K562 (cell line): ENCODE results near the gene BIRC5. TPM values are rescaled to one million over a fixed set of nuclear protein-coding genes. Genes with fewer than 3 reads are reported as not detected.
A peak's percentile ranks its signal among the peaks of the same experiment; 100 is the strongest.

Source experiments
- ATAC-seq: fragments of 200-7000 bp; cut with Tn5 transposase; 3 replicates; pipeline ENCODE4 v1.9.1; 2020; ENCODE audit warnings: moderate library complexity
- BruUV-seq: library from RNA; stranded (reverse); fragments of 400-500 nt; replicated peaks from 2 replicates; lab custom pipeline; 2021; lab: Mats Ljungman, UMichigan
- CTCF ChIA-PET: fragments of 300-600 bp; formaldehyde crosslinking; extraction: SDS; loops from one replicate; lab custom pipeline; 2021; ENCODE audit warnings: low intra/inter-chr PET ratio; lab: Yijun Ruan, JAX
- POLR2A ChIA-PET: fragments of 300-600, 350-650 bp; sonication (Branson Sonifier 250); formaldehyde crosslinking; extraction: SDS; loops from one replicate; lab custom pipeline; 2021; ENCODE audit warnings: antibody characterized with exemption, inconsistent platforms; lab: Yijun Ruan, JAX
- DNase-seq, 4 experiments: peaks; one replicate each; pipeline versions ENCODE4 v3.0.0 to v3.0.0-alpha.2; 2011 to 2018; ENCODE audit warnings: low spot score in 3 of 4, mixed read lengths in 3 of 4; ENCODE audit errors: extremely low read depth in 1 of 4
- FAIRE-seq: peaks from 2 replicates; lab custom pipeline; 2011; peaks lifted over from hg19 to GRCh38; lab: Jason Lieb, UNC
- H2AFZ ChIP-seq: 2 replicates; pipeline ENCODE4 v1.6.0; 2011; ENCODE audit warnings: low read depth, low read length, control low read depth, inconsistent platforms
- H3K27ac ChIP-seq: fragments of 200-600 bp; 3 replicates; pipeline ENCODE4 v1.8.0; 2011; ENCODE audit warnings: low read depth, mild to moderate bottlenecking, control low read depth, inconsistent platforms, low read length, moderate library complexity, mixed read lengths; ENCODE audit errors: extremely low read depth
- H3K27me3 ChIP-seq, 2 experiments: fragments of 300-600 bp in 1 of 2; 2 replicates in 1 of 2; 3 replicates in 1 of 2; pipeline versions ENCODE4 v1.6.0 to v1.8.0; 2011; ENCODE audit warnings: inconsistent platforms in 2 of 2, low read length in 2 of 2, mild to moderate bottlenecking in 1 of 2, mixed read lengths in 1 of 2, moderate library complexity in 1 of 2; ENCODE audit not compliant: control insufficient read depth in 2 of 2, insufficient read depth in 2 of 2
- H3K36me3 ChIP-seq: fragments of 300-600 bp; 3 replicates; pipeline ENCODE4 v1.8.0; 2011; ENCODE audit warnings: mild to moderate bottlenecking, low read length, inconsistent platforms; ENCODE audit not compliant: control insufficient read depth, insufficient read depth
- H3K4me1 ChIP-seq, 2 experiments: fragments of 200-600 bp in 1 of 2; replicated peaks in 1 of 2; 2 replicates in 1 of 2; 3 replicates in 1 of 2; pipeline versions ENCODE4 v1.5.1 to v1.8.0; 2011; ENCODE audit warnings: inconsistent platforms in 2 of 2, low read length in 2 of 2, mild to moderate bottlenecking in 1 of 2, mixed read lengths in 1 of 2, moderate library complexity in 1 of 2; ENCODE audit not compliant: control insufficient read depth in 2 of 2, insufficient read depth in 2 of 2
- H3K4me2 ChIP-seq: 2 replicates; pipeline ENCODE4 v1.6.1; 2011; ENCODE audit warnings: low read length, control low read depth, inconsistent platforms, mixed read lengths; ENCODE audit not compliant: insufficient read depth
- H3K4me3 ChIP-seq: fragments of 200-600 bp; sonication (generic), shearing (Covaris generic); 2 replicates; pipeline ENCODE4 v1.5.1; 2016; ENCODE audit warnings: control low read depth, inconsistent platforms
- H3K79me2 ChIP-seq: fragments of 200-600 bp; 3 replicates; pipeline ENCODE4 v1.8.0; 2011; ENCODE audit warnings: low read length, inconsistent platforms; ENCODE audit not compliant: control insufficient read depth, insufficient read depth
- H3K9ac ChIP-seq, 2 experiments: 2 replicates each; pipeline versions ENCODE4 v1.6.0 to v1.6.1; 2011; ENCODE audit warnings: low read depth in 2 of 2, low read length in 2 of 2, control low read depth in 1 of 2, inconsistent platforms in 1 of 2, mild to moderate bottlenecking in 1 of 2, mixed read lengths in 1 of 2; ENCODE audit not compliant: insufficient read depth in 1 of 2
- H3K9me1 ChIP-seq: one replicate; pipeline ENCODE4 v1.6.0; 2011; ENCODE audit warnings: inconsistent platforms, mild to moderate bottlenecking, low read length, moderate library complexity; ENCODE audit not compliant: control insufficient read depth, insufficient read depth
- H3K9me3 ChIP-seq: replicated peaks from 2 replicates; pipeline ENCODE4 v1.5.1; 2011; ENCODE audit warnings: low read depth, low read length, inconsistent platforms; ENCODE audit not compliant: control insufficient read depth, insufficient read depth
- H4K20me1 ChIP-seq: replicated peaks from 2 replicates; pipeline ENCODE4 v1.6.1; 2011; ENCODE audit warnings: low read length, inconsistent platforms, mixed read lengths; ENCODE audit not compliant: control insufficient read depth, insufficient read depth
- CTBP1 ChIP-seq: fragments of 450-650 bp; IDR thresholded peaks from 2 replicates; pipeline ENCODE4 v1.6.1; 2016; ENCODE audit warnings: borderline replicate concordance
- CXXC5 ChIP-seq: fragments of 250-450 bp; sonication (Bioruptor Pico); IDR thresholded peaks from 2 replicates; pipeline ENCODE4 v1.8.0; 2022; ENCODE audit warnings: inconsistent platforms, mild to moderate bottlenecking, moderate library complexity
- FUS ChIP-seq: fragments of 200-400 bp; formaldehyde crosslinking; optimal IDR thresholded peaks from 2 replicates; pipeline ENCODE3; 2017; ENCODE audit warnings: low read depth, low read length
- GATA2 ChIP-seq: sonication (generic); formaldehyde crosslinking; IDR thresholded peaks from 2 replicates; pipeline ENCODE4 v1.4.0; 2020; ENCODE audit warnings: mild to moderate bottlenecking, missing genetic modification reagents
- HNRNPH1 ChIP-seq: fragments of 200-400 bp; formaldehyde crosslinking; optimal IDR thresholded peaks from 2 replicates; pipeline ENCODE3; 2017; ENCODE audit warnings: low read depth, mild to moderate bottlenecking, low read length, moderate library complexity
- KHSRP ChIP-seq: fragments of 450-650 bp; IDR thresholded peaks from 2 replicates; pipeline ENCODE4 v1.6.1; 2017
- MTA3 ChIP-seq: fragments of 450-650 bp; formaldehyde crosslinking; IDR thresholded peaks from 2 replicates; pipeline ENCODE4 v1.6.1; 2017; ENCODE audit warnings: mild to moderate bottlenecking, borderline replicate concordance
- MYNN ChIP-seq, 2 experiments: sonication (generic); formaldehyde crosslinking in 1 of 2; IDR thresholded peaks; 2 replicates each; pipeline versions ENCODE4 v1.5.0 to v1.6.1; 2016 to 2020; ENCODE audit warnings: antibody characterized with exemption in 1 of 2, missing genetic modification reagents in 1 of 2
- NBN ChIP-seq: fragments of 450-650 bp; IDR thresholded peaks from 2 replicates; pipeline ENCODE4 v1.6.1; 2016; ENCODE audit warnings: low read depth, mild to moderate bottlenecking
- OTX1 ChIP-seq: fragments of 450-650 bp; formaldehyde crosslinking; IDR thresholded peaks from 2 replicates; pipeline ENCODE4 v1.4.0; 2022; ENCODE audit warnings: mild to moderate bottlenecking
- POLR2A ChIP-seq: fragments of 450-650 bp; conservative IDR thresholded peaks from 2 replicates; pipeline ENCODE4 v1.6.1; 2016
- POLR2B ChIP-seq: fragments of 450-650 bp; IDR thresholded peaks from 2 replicates; pipeline ENCODE4 v1.6.1; 2018; ENCODE audit warnings: low read depth; ENCODE audit not compliant: partially characterized antibody
- POLR2G ChIP-seq: fragments of 200-400 bp; formaldehyde crosslinking; IDR thresholded peaks from 2 replicates; pipeline ENCODE4 v1.6.1; 2017; ENCODE audit warnings: low read depth, mild to moderate bottlenecking, antibody characterized with exemption, low read length, moderate library complexity
- SAP30 ChIP-seq: fragments of 200-600 bp; sonication (generic); IDR thresholded peaks from 2 replicates; pipeline ENCODE4 v1.6.1; 2012; ENCODE audit warnings: borderline replicate concordance, low read depth, mild to moderate bottlenecking, moderate library complexity, low read length, control low read depth, inconsistent platforms; ENCODE audit not compliant: insufficient read depth, poor library complexity, severe bottlenecking
- TAL1 ChIP-seq: fragments of 450-650 bp; IDR thresholded peaks from 2 replicates; pipeline ENCODE4 v1.6.1; 2016; ENCODE audit warnings: mild to moderate bottlenecking
- WGBS: fragments of 100-300 bp; shearing (Covaris generic); methylation state at CpG from one replicate; pipeline ENCODE4 v1.1.6; 2016; ENCODE audit warnings: low coverage, mixed read lengths; ENCODE audit not compliant: insufficient coverage; ENCODE audit errors: missing lambda C conversion rate; 5-methylcytosine and 5-hydroxymethylcytosine counted together
- in situ Hi-C: fragments of 300-500 bp; cut with MboI; formaldehyde crosslinking; loops from 4 replicates; pipeline ENCODE4 v1.15.0; 2018; ENCODE audit warnings: inconsistent platforms, mixed read lengths
- intact Hi-C: fragments of 100-400 bp; cut with micrococcal nuclease; formaldehyde crosslinking; loops from 2 replicates; pipeline ENCODE4 v1.14.2; 2022
- polyA plus RNA-seq, 8 experiments: library from polyadenylated mRNA; depleted of rRNA in 4 of 8; stranded (reverse) in 5 of 8; unstranded in 3 of 8; fragments of >200 nt; fragmentation: Nextera tagmentation in 2 of 8; fragmentation: Illumina TruSeq in 1 of 8; extraction: Ambion mirVana in 2 of 8; extraction: Trizol in 1 of 8; gene quantifications; 2 replicates each; pipeline versions ENCODE4 v1.2.1 to v1.2.3, GENCODE V29; 2011 to 2014; ENCODE audit warnings: inconsistent platforms in 1 of 8, missing spikeins in 1 of 8
- total RNA-seq, 7 experiments: library from RNA; depleted of rRNA in 6 of 7; stranded (reverse); fragments of >200 nt in 6 of 7; fragmentation: Illumina TruSeq in 2 of 7; extraction: Trizol in 2 of 7; gene quantifications; 2 replicates each; pipeline versions ENCODE4 v1.2.1 to v1.2.3, GENCODE V29; 2011 to 2021; ENCODE audit warnings: low replicate concordance in 1 of 7
- TF ChIP-seq, protein P1 (sequence below): fragments of 450-650 bp; IDR thresholded peaks from 2 replicates; pipeline ENCODE4 v1.6.1; 2017; ENCODE audit warnings: antibody characterized with exemption
- TF ChIP-seq, protein P2 (sequence below): sonication (generic); IDR thresholded peaks from 2 replicates; pipeline ENCODE4 v1.6.1; 2016
- TF ChIP-seq, protein P3 (sequence below): fragments of 250-450 bp; sonication (Bioruptor Pico); IDR thresholded peaks from 2 replicates; pipeline ENCODE4 v1.5.0; 2020; ENCODE audit warnings: mild to moderate bottlenecking, borderline replicate concordance

The BIRC5 gene
- total and polyA plus RNA-seq, 9 of the 15 experiments (the other 6 are each of a cell fraction or from before 2014, with no cell fraction given), result 64.4 to 140 (median 101) TPM

DNA sequence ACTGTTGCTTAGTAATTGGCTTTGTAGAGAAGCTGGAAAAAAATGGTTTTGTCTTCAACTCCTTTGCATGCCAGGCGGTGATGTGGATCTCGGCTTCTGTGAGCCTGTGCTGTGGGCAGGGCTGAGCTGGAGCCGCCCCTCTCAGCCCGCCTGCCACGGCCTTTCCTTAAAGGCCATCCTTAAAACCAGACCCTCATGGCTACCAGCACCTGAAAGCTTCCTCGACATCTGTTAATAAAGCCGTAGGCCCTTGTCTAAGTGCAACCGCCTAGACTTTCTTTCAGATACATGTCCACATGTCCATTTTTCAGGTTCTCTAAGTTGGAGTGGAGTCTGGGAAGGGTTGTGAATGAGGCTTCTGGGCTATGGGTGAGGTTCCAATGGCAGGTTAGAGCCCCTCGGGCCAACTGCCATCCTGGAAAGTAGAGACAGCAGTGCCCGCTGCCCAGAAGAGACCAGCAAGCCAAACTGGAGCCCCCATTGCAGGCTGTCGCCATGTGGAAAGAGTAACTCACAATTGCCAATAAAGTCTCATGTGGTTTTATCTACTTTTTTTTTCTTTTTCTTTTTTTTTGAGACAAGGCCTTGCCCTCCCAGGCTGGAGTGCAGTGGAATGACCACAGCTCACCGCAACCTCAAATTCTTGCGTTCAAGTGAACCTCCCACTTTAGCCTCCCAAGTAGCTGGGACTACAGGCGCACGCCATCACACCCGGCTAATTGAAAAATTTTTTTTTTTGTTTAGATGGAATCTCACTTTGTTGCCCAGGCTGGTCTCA is 11.2 kb downstream of the BIRC5 start:
- ATAC-seq, result peak; percentile 16; the same call in 2 of the 3 replicates
- Histone ChIP-seq H3K9ac (no peak overlapping the region), H3K79me2 (no peaks in the 10 kb centered on the region), H3K27me3 (no peaks in the 10 kb centered on the region), H3K4me3 (no peak overlapping the region), H3K36me3 (peaks cover 50% of the 10 kb centered on the region; the same call in 2 of the 3 replicates), H3K27ac (no peak overlapping the region), H4K20me1 (0 out of 2 replicates have a peak, but pooled peaks cover 2% of the 10 kb centered on the region), H3K9me3 (no peaks in the 10 kb centered on the region), H2AFZ (no peak overlapping the region), H3K9me1 (no peaks in the 10 kb centered on the region), H3K4me2 (no peak overlapping the region), H3K4me1 (peaks cover 0 to 12% of the 10 kb centered on the region in 2 experiments; a peak in 3 of 5 replicates)
- no TSS peak for BruUV-seq
- no peak for FAIRE-seq
- no peak for DNase-seq
- 88% methylated on average over 14 of the region's 16 CpGs for WGBS
- ChIA-PET CTCF (no interaction called here), POLR2A (interaction anchor here (0.6 to 4.3 kb wide), 11 partner anchors 11 to 808 kb away, joined by 3 to 30 read pairs (median 3); partner anchors contain the start of gene BIRC5)
- in situ Hi-C loops, result no loop called here
- intact Hi-C loops, result no loop called here
- no peak for TF ChIP-seq TAL1
- no peak for TF ChIP-seq OTX1 (CRISPR knock-in tag)
- peak; percentile 48 for TF ChIP-seq POLR2G
- peak; percentile 57 for TF ChIP-seq POLR2B
- no peak for TF ChIP-seq HNRNPH1
- TF ChIP-seq, protein P1, sequence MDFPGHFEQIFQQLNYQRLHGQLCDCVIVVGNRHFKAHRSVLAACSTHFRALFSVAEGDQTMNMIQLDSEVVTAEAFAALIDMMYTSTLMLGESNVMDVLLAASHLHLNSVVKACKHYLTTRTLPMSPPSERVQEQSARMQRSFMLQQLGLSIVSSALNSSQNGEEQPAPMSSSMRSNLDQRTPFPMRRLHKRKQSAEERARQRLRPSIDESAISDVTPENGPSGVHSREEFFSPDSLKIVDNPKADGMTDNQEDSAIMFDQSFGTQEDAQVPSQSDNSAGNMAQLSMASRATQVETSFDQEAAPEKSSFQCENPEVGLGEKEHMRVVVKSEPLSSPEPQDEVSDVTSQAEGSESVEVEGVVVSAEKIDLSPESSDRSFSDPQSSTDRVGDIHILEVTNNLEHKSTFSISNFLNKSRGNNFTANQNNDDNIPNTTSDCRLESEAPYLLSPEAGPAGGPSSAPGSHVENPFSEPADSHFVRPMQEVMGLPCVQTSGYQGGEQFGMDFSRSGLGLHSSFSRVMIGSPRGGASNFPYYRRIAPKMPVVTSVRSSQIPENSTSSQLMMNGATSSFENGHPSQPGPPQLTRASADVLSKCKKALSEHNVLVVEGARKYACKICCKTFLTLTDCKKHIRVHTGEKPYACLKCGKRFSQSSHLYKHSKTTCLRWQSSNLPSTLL, result no peak
- TF ChIP-seq MTA3, result peak; percentile 16; the same call in 1 of the 2 replicates
- TF ChIP-seq FUS, result no peak
- peak; percentile 6 for TF ChIP-seq MYNN (IDR thresholded peaks at IDR 0.05)
- no peak for TF ChIP-seq MYNN (CRISPR knock-in tag; IDR thresholded peaks at IDR 0.05)
- no peak for TF ChIP-seq KHSRP
- no peak for TF ChIP-seq SAP30
- TF ChIP-seq, protein P2, sequence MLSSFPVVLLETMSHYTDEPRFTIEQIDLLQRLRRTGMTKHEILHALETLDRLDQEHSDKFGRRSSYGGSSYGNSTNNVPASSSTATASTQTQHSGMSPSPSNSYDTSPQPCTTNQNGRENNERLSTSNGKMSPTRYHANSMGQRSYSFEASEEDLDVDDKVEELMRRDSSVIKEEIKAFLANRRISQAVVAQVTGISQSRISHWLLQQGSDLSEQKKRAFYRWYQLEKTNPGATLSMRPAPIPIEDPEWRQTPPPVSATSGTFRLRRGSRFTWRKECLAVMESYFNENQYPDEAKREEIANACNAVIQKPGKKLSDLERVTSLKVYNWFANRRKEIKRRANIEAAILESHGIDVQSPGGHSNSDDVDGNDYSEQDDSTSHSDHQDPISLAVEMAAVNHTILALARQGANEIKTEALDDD, result no peak
- no peak for TF ChIP-seq CXXC5 (CRISPR knock-in tag)
- TF ChIP-seq NBN, result no peak
- 0 out of 2 replicates have a peak, but pooled peaks have one; percentile 65 for TF ChIP-seq POLR2A
- no peak for TF ChIP-seq CTBP1
- TF ChIP-seq GATA2 (CRISPR knock-in tag), result no peak
- TF ChIP-seq, protein P3, sequence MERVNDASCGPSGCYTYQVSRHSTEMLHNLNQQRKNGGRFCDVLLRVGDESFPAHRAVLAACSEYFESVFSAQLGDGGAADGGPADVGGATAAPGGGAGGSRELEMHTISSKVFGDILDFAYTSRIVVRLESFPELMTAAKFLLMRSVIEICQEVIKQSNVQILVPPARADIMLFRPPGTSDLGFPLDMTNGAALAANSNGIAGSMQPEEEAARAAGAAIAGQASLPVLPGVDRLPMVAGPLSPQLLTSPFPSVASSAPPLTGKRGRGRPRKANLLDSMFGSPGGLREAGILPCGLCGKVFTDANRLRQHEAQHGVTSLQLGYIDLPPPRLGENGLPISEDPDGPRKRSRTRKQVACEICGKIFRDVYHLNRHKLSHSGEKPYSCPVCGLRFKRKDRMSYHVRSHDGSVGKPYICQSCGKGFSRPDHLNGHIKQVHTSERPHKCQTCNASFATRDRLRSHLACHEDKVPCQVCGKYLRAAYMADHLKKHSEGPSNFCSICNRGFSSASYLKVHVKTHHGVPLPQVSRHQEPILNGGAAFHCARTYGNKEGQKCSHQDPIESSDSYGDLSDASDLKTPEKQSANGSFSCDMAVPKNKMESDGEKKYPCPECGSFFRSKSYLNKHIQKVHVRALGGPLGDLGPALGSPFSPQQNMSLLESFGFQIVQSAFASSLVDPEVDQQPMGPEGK (CRISPR knock-in tag), result no peak
